ENCODE data around the gene KCNJ18.
"Not testable (repeated sequence)": the region's sequence is repeated elsewhere in the genome, so short reads cannot be mapped to it uniquely, and the experiment has no call there.

- not testable (repeated sequence) for TF ChIP-seq CTCF (conservative IDR thresholded peaks at IDR 0.05 in 1 of 2, IDR thresholded peaks at IDR 0.05 in 1 of 2; ENCODE audit: low read depth in 1 of 2, low read length in 2 of 2); EZH2 (IDR thresholded peaks at IDR 0.05; ENCODE audit: low read length, missing control alignments)
Measured at GRCh38 chr17:21713631-21714030, 21.3 kb downstream of the KCNJ18 start.
